Measurements from ENCODE around the gene MGMT. TPM values are rescaled to one million over a fixed set of nuclear protein-coding genes. Genes with fewer than 3 reads are reported as not detected.

The MGMT gene
- total RNA-seq, 2 donors from 2014 or later = 41.1 to 50.4 TPM

GRCh38 chr10:129658376-129659072, 191.5 kb downstream of the MGMT start:
- WGBS = 88% methylated on average over 9 of the region's 9 CpGs
- no peak for TF ChIP-seq POLR2AphosphoS5 (IDR thresholded peaks at IDR 0.05)
- no peak for TF ChIP-seq POLR2A (IDR thresholded peaks at IDR 0.05)
- TF ChIP-seq CTCF (IDR thresholded peaks at IDR 0.05) = no peak
- no peak for DNase-seq (ENCODE audit: low spot score)
- H3K27ac ChIP-seq = no peak overlapping the region
- intact Hi-C loops (cut with DNase I) = no loop called here
- H3K4me1 ChIP-seq (replicated peaks) = no peaks in the 10 kb centered on the region
- no peak overlapping the region for H3K4me3 ChIP-seq
- H3K36me3 ChIP-seq = no peaks in the 10 kb centered on the region
- H3K27me3 ChIP-seq (replicated peaks; ENCODE audit: insufficient read depth) = no peaks in the 10 kb centered on the region
- H3K9me3 ChIP-seq = no peaks in the 10 kb centered on the region

GRCh38 chr10:129659508-129660268, 192.6 kb downstream of the MGMT start:
- Histone ChIP-seq H3K27me3 (replicated peaks; ENCODE audit: insufficient read depth) (no peaks in the 10 kb centered on the region), H3K27ac (no peak overlapping the region), H3K9me3 (no peaks in the 10 kb centered on the region), H3K4me3 (no peak overlapping the region), H3K36me3 (no peaks in the 10 kb centered on the region), H3K4me1 (replicated peaks) (no peaks in the 10 kb centered on the region)
- intact Hi-C loops (cut with DNase I) = no loop called here
- no peak for DNase-seq (ENCODE audit: low spot score)
- TF ChIP-seq POLR2A (IDR thresholded peaks at IDR 0.05) = no peak
- no peak for TF ChIP-seq POLR2AphosphoS5 (IDR thresholded peaks at IDR 0.05)
- TF ChIP-seq CTCF (IDR thresholded peaks at IDR 0.05) = no peak
- WGBS = 35% methylated on average over 14 of the region's 14 CpGs

GRCh38 chr10:129660569-129660968, 193.5 kb downstream of the MGMT start:
- TF ChIP-seq CTCF (IDR thresholded peaks at IDR 0.05) (no peak), POLR2AphosphoS5 (IDR thresholded peaks at IDR 0.05) (no peak), POLR2A (IDR thresholded peaks at IDR 0.05) (no peak)
- no peak for DNase-seq (ENCODE audit: low spot score)
- H3K9me3 ChIP-seq = no peaks in the 10 kb centered on the region
- WGBS = 62% methylated on average over 5 of the region's 5 CpGs
- intact Hi-C loops (cut with DNase I) = no loop called here
- H3K4me1 ChIP-seq (replicated peaks) = no peaks in the 10 kb centered on the region
- H3K27ac ChIP-seq = no peak overlapping the region
- H3K36me3 ChIP-seq = no peaks in the 10 kb centered on the region
- H3K27me3 ChIP-seq (replicated peaks; ENCODE audit: insufficient read depth) = no peaks in the 10 kb centered on the region
- H3K4me3 ChIP-seq = no peak overlapping the region

- Histone ChIP-seq H3K4me3 (no peak overlapping the region), H3K27ac (no peak overlapping the region), H3K36me3 (no peaks in the 10 kb centered on the region), H3K4me1 (replicated peaks) (no peaks in the 10 kb centered on the region), H3K9me3 (no peaks in the 10 kb centered on the region), H3K27me3 (replicated peaks; ENCODE audit: insufficient read depth) (no peaks in the 10 kb centered on the region)
- TF ChIP-seq POLR2AphosphoS5 (IDR thresholded peaks at IDR 0.05) (no peak), POLR2A (IDR thresholded peaks at IDR 0.05) (no peak), CTCF (IDR thresholded peaks at IDR 0.05) (no peak)
- intact Hi-C loops (cut with DNase I) = no loop called here
- DNase-seq (ENCODE audit: low spot score) = no peak
- 94% methylated on average over 5 of the region's 5 CpGs for WGBS
Observed at GRCh38 chr10:129662426-129662825, 195.4 kb downstream of the MGMT start.
